HepG2 (cell line): ENCODE data around the gene RPS27L. TPM values are rescaled to one million over a fixed set of nuclear protein-coding genes. Genes with fewer than 3 reads are reported as not detected.

Source experiments
- ATAC-seq: fragments of 200-7000 bp; cut with Tn5 transposase; 3 replicates; pipeline ENCODE4 v1.9.1; 2020; ENCODE audit warnings: mild to moderate bottlenecking, moderate library complexity
- BruUV-seq: library from RNA; stranded (reverse); fragments of 400-500 nt; replicated peaks from 2 replicates; lab custom pipeline; 2021; lab: Mats Ljungman, UMichigan
- CTCF ChIA-PET: fragments of 300-600 bp; formaldehyde crosslinking; extraction: SDS; loops from one replicate; lab custom pipeline; 2021; ENCODE audit warnings: low total read pairs, inconsistent platforms, low intra/inter-chr PET ratio; lab: Yijun Ruan, JAX
- POLR2A ChIA-PET: fragments of 350-600 bp; sonication (Branson Sonifier 250); formaldehyde crosslinking; loops from one replicate; lab custom pipeline; 2020; ENCODE audit warnings: antibody characterized with exemption, inconsistent platforms; lab: Yijun Ruan, JAX
- DNase-seq: peaks from one replicate; pipeline ENCODE4 v3.0.0-alpha.2; 2015; ENCODE audit warnings: low spot score
- FAIRE-seq: peaks from 3 replicates; lab custom pipeline; 2011; peaks lifted over from hg19 to GRCh38; lab: Jason Lieb, UNC
- H2AFZ ChIP-seq: one replicate; pipeline ENCODE4 v1.6.1; 2011; ENCODE audit warnings: low read length, inconsistent platforms
- H3K27ac ChIP-seq: fragments of 300-600 bp; 3 replicates; pipeline ENCODE4 v1.8.0; 2011; ENCODE audit warnings: mixed run types, mild to moderate bottlenecking, mixed read lengths, low read length, inconsistent platforms; ENCODE audit not compliant: insufficient read depth; ENCODE audit errors: extremely low read length
- H3K27me3 ChIP-seq, 2 experiments: fragments of 200-600 bp in 1 of 2; 2 replicates in 1 of 2; 3 replicates in 1 of 2; pipeline versions ENCODE4 v1.6.0 to v1.8.0; 2011; ENCODE audit warnings: low read length in 2 of 2, mild to moderate bottlenecking in 2 of 2, moderate library complexity in 2 of 2, inconsistent platforms in 1 of 2; ENCODE audit not compliant: insufficient read depth in 2 of 2, control insufficient read depth in 1 of 2
- H3K36me3 ChIP-seq, 2 experiments: fragments of 200-600 bp in 1 of 2; replicated peaks in 1 of 2; 2 replicates in 1 of 2; 3 replicates in 1 of 2; pipeline versions ENCODE4 v1.5.1 to v1.8.0; 2011; ENCODE audit warnings: low read length in 2 of 2, inconsistent platforms in 1 of 2; ENCODE audit not compliant: insufficient read depth in 2 of 2, control insufficient read depth in 1 of 2
- H3K4me1 ChIP-seq: 2 replicates; pipeline ENCODE4 v1.5.1; 2012; ENCODE audit warnings: low read length, inconsistent platforms; ENCODE audit not compliant: insufficient read depth
- H3K4me2 ChIP-seq: 2 replicates; pipeline ENCODE4 v1.6.0; 2011; ENCODE audit warnings: low read depth, low read length, inconsistent platforms
- H3K4me3 ChIP-seq, 3 experiments: fragments of 200-600 bp in 1 of 3; sonication (generic), shearing (Covaris generic) in 1 of 3; replicated peaks in 1 of 3; 2 replicates each; pipeline ENCODE4 v1.5.1; 2011 to 2016; ENCODE audit warnings: low read length in 3 of 3, inconsistent platforms in 2 of 3, low read depth in 2 of 3, mild to moderate bottlenecking in 2 of 3, control low read depth in 1 of 3, mixed read lengths in 1 of 3; ENCODE audit not compliant: insufficient read depth in 1 of 3
- H3K79me2 ChIP-seq: one replicate; pipeline ENCODE4 v1.6.1; 2011; ENCODE audit warnings: low read length, inconsistent platforms; ENCODE audit not compliant: insufficient read depth
- H3K9ac ChIP-seq: 2 replicates; pipeline ENCODE4 v1.6.0; 2011; ENCODE audit warnings: mild to moderate bottlenecking, low read depth, low read length, inconsistent platforms; ENCODE audit not compliant: insufficient read depth
- H3K9me3 ChIP-seq: 2 replicates; pipeline ENCODE4 v1.5.1; 2012; ENCODE audit warnings: mild to moderate bottlenecking, low read length
- H4K20me1 ChIP-seq: 2 replicates; pipeline ENCODE4 v1.6.0; 2011; ENCODE audit warnings: inconsistent platforms, mild to moderate bottlenecking, low read length, moderate library complexity; ENCODE audit not compliant: insufficient read depth
- ETV5 ChIP-seq: IDR thresholded peaks from 2 replicates; pipeline ENCODE4 v1.6.1; 2018; ENCODE audit warnings: missing biosample characterization, missing genetic modification reagents, inconsistent platforms, borderline replicate concordance
- HES4 ChIP-seq: sonication (generic); formaldehyde crosslinking; IDR thresholded peaks from 2 replicates; pipeline ENCODE4 v1.9.0; 2021; ENCODE audit warnings: mild to moderate bottlenecking, missing genetic modification reagents, borderline replicate concordance
- ISL2 ChIP-seq: sonication (generic); formaldehyde crosslinking; IDR thresholded peaks from 2 replicates; pipeline ENCODE4 v1.5.0; 2020; ENCODE audit warnings: missing genetic modification reagents
- NR1H2 ChIP-seq: sonication (generic); formaldehyde crosslinking; IDR thresholded peaks from 2 replicates; pipeline ENCODE4 v1.8.1; 2022; ENCODE audit warnings: low read depth, missing genetic modification reagents, borderline replicate concordance
- ZBTB1 ChIP-seq: sonication (generic); formaldehyde crosslinking; IDR thresholded peaks from 2 replicates; pipeline ENCODE4 v1.4.0; 2020; ENCODE audit warnings: missing genetic modification reagents, borderline replicate concordance
- ZBTB44 ChIP-seq: sonication (generic); formaldehyde crosslinking; IDR thresholded peaks from 2 replicates; pipeline ENCODE4 v1.4.0; 2020; ENCODE audit warnings: missing genetic modification reagents
- ZFP91 ChIP-seq: sonication (generic); formaldehyde crosslinking; IDR thresholded peaks from 2 replicates; pipeline ENCODE4 v1.9.0; 2022; ENCODE audit warnings: missing genetic modification reagents, mild to moderate bottlenecking, borderline replicate concordance
- ZNF230 ChIP-seq: sonication (generic); formaldehyde crosslinking; IDR thresholded peaks from 2 replicates; pipeline ENCODE4 v1.4.0; 2020; ENCODE audit warnings: mild to moderate bottlenecking, missing genetic modification reagents
- ZNF264 ChIP-seq: sonication (generic); formaldehyde crosslinking; IDR thresholded peaks from 2 replicates; pipeline ENCODE4 v1.4.0; 2020; ENCODE audit warnings: missing genetic modification reagents
- ZNF383 ChIP-seq: sonication (generic); formaldehyde crosslinking; IDR thresholded peaks from 2 replicates; pipeline ENCODE4 v1.4.0; 2020; ENCODE audit warnings: missing genetic modification reagents, mild to moderate bottlenecking, borderline replicate concordance
- ZNF446 ChIP-seq: sonication (generic); formaldehyde crosslinking; IDR thresholded peaks from 2 replicates; pipeline ENCODE4 v1.5.0; 2020; ENCODE audit warnings: mild to moderate bottlenecking, missing genetic modification reagents
- ZNF567 ChIP-seq: sonication (generic); formaldehyde crosslinking; IDR thresholded peaks from 2 replicates; pipeline ENCODE4 v1.8.1; 2023; ENCODE audit warnings: mild to moderate bottlenecking, missing genetic modification reagents, borderline replicate concordance
- ZNF572 ChIP-seq: sonication (generic); formaldehyde crosslinking; IDR thresholded peaks from 2 replicates; pipeline ENCODE4 v1.5.1; 2020; ENCODE audit warnings: mild to moderate bottlenecking, missing genetic modification reagents
- ZNF678 ChIP-seq: sonication (generic); formaldehyde crosslinking; IDR thresholded peaks from 2 replicates; pipeline ENCODE4 v1.4.0; 2020; ENCODE audit warnings: mild to moderate bottlenecking, missing genetic modification reagents
- WGBS: methylation state at CpG from one replicate; pipeline ENCODE4 v1.1.6; 2017; ENCODE audit warnings: low lambda C conversion rate; 5-methylcytosine and 5-hydroxymethylcytosine counted together
- in situ Hi-C: cut with HindIII; loops from 2 replicates; pipeline ENCODE4 v1.10.0; 2017; ENCODE audit warnings: low pct_unique_long_range_greater_than_20kb; ENCODE audit not compliant: extremely low pct_ligation_motif_present
- intact Hi-C: fragments of 100-400 bp; cut with micrococcal nuclease; formaldehyde crosslinking; loops from one replicate; pipeline ENCODE4 v1.10.0; 2022; ENCODE audit not compliant: unreplicated experiment
- polyA plus RNA-seq, 8 experiments: library from polyadenylated mRNA; depleted of rRNA in 3 of 8; stranded (reverse) in 7 of 8; unstranded in 1 of 8; fragments of >200 nt; fragmentation: Illumina TruSeq in 4 of 8; extraction: Trizol in 4 of 8; gene quantifications; 2 replicates each; pipeline versions ENCODE4 v1.2.1 to v1.2.3, GENCODE V29; 2011 to 2016; ENCODE audit warnings: low read depth in 4 of 8, missing spikeins in 1 of 8, mixed read lengths in 1 of 8; ENCODE audit not compliant: insufficient read depth in 1 of 8
- total RNA-seq, 5 experiments: library from RNA; depleted of rRNA; stranded (reverse); fragments of >200 nt; fragmentation: Illumina TruSeq; extraction: Trizol; gene quantifications; 2 replicates each; pipeline ENCODE4 v1.2.3, GENCODE V29; 2016; ENCODE audit warnings: low read depth in 1 of 5
- TF ChIP-seq, protein P1 (sequence below): fragments of 450-650 bp; IDR thresholded peaks from 2 replicates; pipeline ENCODE4 v1.6.1; 2017; ENCODE audit warnings: mild to moderate bottlenecking
- TF ChIP-seq, protein P2 (sequence below): sonication (generic); formaldehyde crosslinking; IDR thresholded peaks from 2 replicates; pipeline ENCODE4 v1.4.0; 2020; ENCODE audit warnings: missing genetic modification reagents

The RPS27L gene
- total and polyA plus RNA-seq, 2 of the 13 experiments (the other 11 are each of a cell fraction or from before 2014, with no cell fraction given), result 231 to 433 TPM

- no peak overlapping the region for H3K4me2 ChIP-seq
- ATAC-seq, result no peak
- CTCF ChIA-PET, result no interaction called here
- TF ChIP-seq ZNF230 (CRISPR knock-in tag) (no peak), ZNF572 (CRISPR knock-in tag) (no peak), HES4 (no peak), ZNF264 (CRISPR knock-in tag) (no peak), ETV5 (no peak), ZBTB44 (CRISPR knock-in tag) (no peak), ISL2 (CRISPR knock-in tag) (no peak), ZFP91 (CRISPR knock-in tag) (no peak), ZNF383 (CRISPR knock-in tag) (no peak), NR1H2 (CRISPR knock-in tag) (no peak), ZNF567 (CRISPR knock-in tag) (no peak), ZNF446 (no peak), ZBTB1 (CRISPR knock-in tag) (no peak), ZNF678 (CRISPR knock-in tag) (no peak)
- TF ChIP-seq, protein P1, sequence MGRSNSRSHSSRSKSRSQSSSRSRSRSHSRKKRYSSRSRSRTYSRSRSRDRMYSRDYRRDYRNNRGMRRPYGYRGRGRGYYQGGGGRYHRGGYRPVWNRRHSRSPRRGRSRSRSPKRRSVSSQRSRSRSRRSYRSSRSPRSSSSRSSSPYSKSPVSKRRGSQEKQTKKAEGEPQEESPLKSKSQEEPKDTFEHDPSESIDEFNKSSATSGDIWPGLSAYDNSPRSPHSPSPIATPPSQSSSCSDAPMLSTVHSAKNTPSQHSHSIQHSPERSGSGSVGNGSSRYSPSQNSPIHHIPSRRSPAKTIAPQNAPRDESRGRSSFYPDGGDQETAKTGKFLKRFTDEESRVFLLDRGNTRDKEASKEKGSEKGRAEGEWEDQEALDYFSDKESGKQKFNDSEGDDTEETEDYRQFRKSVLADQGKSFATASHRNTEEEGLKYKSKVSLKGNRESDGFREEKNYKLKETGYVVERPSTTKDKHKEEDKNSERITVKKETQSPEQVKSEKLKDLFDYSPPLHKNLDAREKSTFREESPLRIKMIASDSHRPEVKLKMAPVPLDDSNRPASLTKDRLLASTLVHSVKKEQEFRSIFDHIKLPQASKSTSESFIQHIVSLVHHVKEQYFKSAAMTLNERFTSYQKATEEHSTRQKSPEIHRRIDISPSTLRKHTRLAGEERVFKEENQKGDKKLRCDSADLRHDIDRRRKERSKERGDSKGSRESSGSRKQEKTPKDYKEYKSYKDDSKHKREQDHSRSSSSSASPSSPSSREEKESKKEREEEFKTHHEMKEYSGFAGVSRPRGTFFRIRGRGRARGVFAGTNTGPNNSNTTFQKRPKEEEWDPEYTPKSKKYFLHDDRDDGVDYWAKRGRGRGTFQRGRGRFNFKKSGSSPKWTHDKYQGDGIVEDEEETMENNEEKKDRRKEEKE, result no peak
- TF ChIP-seq, protein P2, sequence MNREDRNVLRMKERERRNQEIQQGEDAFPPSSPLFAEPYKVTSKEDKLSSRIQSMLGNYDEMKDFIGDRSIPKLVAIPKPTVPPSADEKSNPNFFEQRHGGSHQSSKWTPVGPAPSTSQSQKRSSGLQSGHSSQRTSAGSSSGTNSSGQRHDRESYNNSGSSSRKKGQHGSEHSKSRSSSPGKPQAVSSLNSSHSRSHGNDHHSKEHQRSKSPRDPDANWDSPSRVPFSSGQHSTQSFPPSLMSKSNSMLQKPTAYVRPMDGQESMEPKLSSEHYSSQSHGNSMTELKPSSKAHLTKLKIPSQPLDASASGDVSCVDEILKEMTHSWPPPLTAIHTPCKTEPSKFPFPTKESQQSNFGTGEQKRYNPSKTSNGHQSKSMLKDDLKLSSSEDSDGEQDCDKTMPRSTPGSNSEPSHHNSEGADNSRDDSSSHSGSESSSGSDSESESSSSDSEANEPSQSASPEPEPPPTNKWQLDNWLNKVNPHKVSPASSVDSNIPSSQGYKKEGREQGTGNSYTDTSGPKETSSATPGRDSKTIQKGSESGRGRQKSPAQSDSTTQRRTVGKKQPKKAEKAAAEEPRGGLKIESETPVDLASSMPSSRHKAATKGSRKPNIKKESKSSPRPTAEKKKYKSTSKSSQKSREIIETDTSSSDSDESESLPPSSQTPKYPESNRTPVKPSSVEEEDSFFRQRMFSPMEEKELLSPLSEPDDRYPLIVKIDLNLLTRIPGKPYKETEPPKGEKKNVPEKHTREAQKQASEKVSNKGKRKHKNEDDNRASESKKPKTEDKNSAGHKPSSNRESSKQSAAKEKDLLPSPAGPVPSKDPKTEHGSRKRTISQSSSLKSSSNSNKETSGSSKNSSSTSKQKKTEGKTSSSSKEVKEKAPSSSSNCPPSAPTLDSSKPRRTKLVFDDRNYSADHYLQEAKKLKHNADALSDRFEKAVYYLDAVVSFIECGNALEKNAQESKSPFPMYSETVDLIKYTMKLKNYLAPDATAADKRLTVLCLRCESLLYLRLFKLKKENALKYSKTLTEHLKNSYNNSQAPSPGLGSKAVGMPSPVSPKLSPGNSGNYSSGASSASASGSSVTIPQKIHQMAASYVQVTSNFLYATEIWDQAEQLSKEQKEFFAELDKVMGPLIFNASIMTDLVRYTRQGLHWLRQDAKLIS, result no peak
- TF ChIP-seq, all 625 proteins: peak for 0
- H3K4me3 ChIP-seq, result no peak overlapping the region
- H3K9ac ChIP-seq, result no peak overlapping the region
- no peaks in the 10 kb centered on the region for H3K9me3 ChIP-seq
- H4K20me1 ChIP-seq, result no peaks in the 10 kb centered on the region
- H2AFZ ChIP-seq, result no peak overlapping the region
- 82% methylated on average over 3 of the region's 3 CpGs for WGBS
- intact Hi-C loops (no loop called here), in situ Hi-C loops (no loop called here)
- no peaks in the 10 kb centered on the region for H3K36me3 ChIP-seq
- peaks cover 42% of the 10 kb centered on the region for H3K4me1 ChIP-seq
- DNase-seq (no peak), FAIRE-seq (no peak)
- no peaks in the 10 kb centered on the region for H3K79me2 ChIP-seq
- no peak overlapping the region for H3K27ac ChIP-seq
- BruUV-seq, result no TSS peak
- POLR2A ChIA-PET, result interaction anchor here (0.5 kb wide), 1 partner anchor 86 kb away, joined by 3 read pairs; no protein-coding TSS in a partner anchor
- H3K27me3 ChIP-seq, result no peaks in the 10 kb centered on the region
Measured at GRCh38 chr15:63103416-63103815, 53.9 kb downstream of the RPS27L start.
